ENCODE results near the gene YPEL2.

DNA sequence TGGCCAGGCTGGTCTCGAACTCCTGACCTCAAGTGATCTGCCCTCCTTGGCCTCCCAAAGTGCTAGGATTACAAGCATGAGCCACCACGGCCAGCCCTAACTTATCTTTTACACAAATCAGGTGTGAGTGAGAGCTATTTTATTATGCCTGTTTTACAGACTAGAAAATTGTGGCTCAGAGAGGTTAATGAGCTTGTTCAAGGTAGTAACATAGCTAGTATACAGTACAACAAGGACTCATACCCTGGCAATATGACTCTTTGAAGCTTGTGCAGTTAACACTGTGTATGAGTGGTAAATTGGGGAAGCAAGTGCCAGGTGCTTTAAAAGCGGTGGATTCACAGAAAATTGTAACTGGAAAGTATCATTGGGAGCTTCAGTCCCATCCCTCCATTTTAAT lies 49.0 kb downstream of the YPEL2 start:
- TF ChIP-seq POLR2AphosphoS5 (IDR thresholded peaks at IDR 0.05) (no peak), POLR2A (IDR thresholded peaks at IDR 0.05) (no peak)
- TF ChIP-seq, protein P1, sequence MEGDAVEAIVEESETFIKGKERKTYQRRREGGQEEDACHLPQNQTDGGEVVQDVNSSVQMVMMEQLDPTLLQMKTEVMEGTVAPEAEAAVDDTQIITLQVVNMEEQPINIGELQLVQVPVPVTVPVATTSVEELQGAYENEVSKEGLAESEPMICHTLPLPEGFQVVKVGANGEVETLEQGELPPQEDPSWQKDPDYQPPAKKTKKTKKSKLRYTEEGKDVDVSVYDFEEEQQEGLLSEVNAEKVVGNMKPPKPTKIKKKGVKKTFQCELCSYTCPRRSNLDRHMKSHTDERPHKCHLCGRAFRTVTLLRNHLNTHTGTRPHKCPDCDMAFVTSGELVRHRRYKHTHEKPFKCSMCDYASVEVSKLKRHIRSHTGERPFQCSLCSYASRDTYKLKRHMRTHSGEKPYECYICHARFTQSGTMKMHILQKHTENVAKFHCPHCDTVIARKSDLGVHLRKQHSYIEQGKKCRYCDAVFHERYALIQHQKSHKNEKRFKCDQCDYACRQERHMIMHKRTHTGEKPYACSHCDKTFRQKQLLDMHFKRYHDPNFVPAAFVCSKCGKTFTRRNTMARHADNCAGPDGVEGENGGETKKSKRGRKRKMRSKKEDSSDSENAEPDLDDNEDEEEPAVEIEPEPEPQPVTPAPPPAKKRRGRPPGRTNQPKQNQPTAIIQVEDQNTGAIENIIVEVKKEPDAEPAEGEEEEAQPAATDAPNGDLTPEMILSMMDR (IDR thresholded peaks at IDR 0.05): no peak
